T-helper 17 cell (primary cell): ENCODE measurements around the gene AK1. TPM values are rescaled to one million over a fixed set of nuclear protein-coding genes. Genes with fewer than 3 reads are reported as not detected.

Experiments used
- ATAC-seq: fragments of 150-1000 bp; cut with Tn5 transposase; 2 replicates; pipeline ENCODE4 v1.10.0; 2021; ENCODE audit warnings: mild to moderate bottlenecking, moderate library complexity
- DNase-seq, 3 donors: peaks; one replicate each; pipeline versions ENCODE4 v3.0.0 to v3.0.0-alpha.2; 2020 to 2021
- H3K9me3 ChIP-seq: one replicate; pipeline ENCODE4 v1.7.0; 2013; ENCODE audit warnings: low read length, mild to moderate bottlenecking; ENCODE audit not compliant: control insufficient read depth, poor library complexity, severe bottlenecking
- H3K27ac Mint-ChIP-seq: one replicate; pipeline ENCODE4 v1.8.0; 2022; ENCODE audit warnings: mild to moderate bottlenecking, moderate library complexity, mixed read lengths
- H3K27me3 Mint-ChIP-seq: one replicate; pipeline ENCODE4 v1.8.0; 2022; ENCODE audit warnings: mixed read lengths
- H3K36me3 Mint-ChIP-seq: one replicate; pipeline ENCODE4 v1.8.0; 2022; ENCODE audit warnings: low read depth, mixed read lengths
- H3K4me1 Mint-ChIP-seq: one replicate; pipeline ENCODE4 v1.8.0; 2022; ENCODE audit warnings: mild to moderate bottlenecking, mixed read lengths
- H3K4me3 Mint-ChIP-seq: one replicate; pipeline ENCODE4 v1.8.0; 2022; ENCODE audit warnings: mild to moderate bottlenecking, moderate library complexity, mixed read lengths
- total RNA-seq, 4 donors: library from RNA in 2 of 4; stranded (reverse) in 2 of 4; gene quantifications; one replicate each; pipeline ENCODE4 v1.2.3 and lab custom pipeline; 2022 to 2026

AK1 gene, protein sequence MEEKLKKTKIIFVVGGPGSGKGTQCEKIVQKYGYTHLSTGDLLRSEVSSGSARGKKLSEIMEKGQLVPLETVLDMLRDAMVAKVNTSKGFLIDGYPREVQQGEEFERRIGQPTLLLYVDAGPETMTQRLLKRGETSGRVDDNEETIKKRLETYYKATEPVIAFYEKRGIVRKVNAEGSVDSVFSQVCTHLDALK
- 10 to 100 TPM; 35.9 to 66.5 TPM for total RNA-seq
- total RNA-seq (lab: John Stamatoyannopoulos, UW) = 10.2 to 16.8 reads per million in 2 donors

GRCh38 chr9:127877566-127877998 lies at the start of gene AK1:
Gene AK1, minus strand, starts transcription at chr9:127877675. Its CDS starts 3,058 bp downstream, at chr9:127874617.
- DNase-seq (no peak), ATAC-seq (no peak)
- H3K9me3 ChIP-seq = no peaks in the 10 kb centered on the region
- peaks cover 3% of the 10 kb centered on the region for H3K4me1 Mint-ChIP-seq
- H3K27me3 Mint-ChIP-seq = peaks cover 10% of the 10 kb centered on the region
- H3K27ac Mint-ChIP-seq = peak within 1 kb of the TSS; percentile 9
- peak within 1 kb of the TSS; percentile 56 for H3K4me3 Mint-ChIP-seq
- peaks cover 2% of the 10 kb centered on the region for H3K36me3 Mint-ChIP-seq

- ATAC-seq (peak; percentile 1), DNase-seq (no peak)
- Mint-ChIP-seq H3K4me3 (peak overlapping the region; percentile 69), H3K36me3 (no peaks in the 10 kb centered on the region), H3K27me3 (peaks cover 6% of the 10 kb centered on the region), H3K4me1 (peaks cover 22% of the 10 kb centered on the region), H3K27ac (no peak overlapping the region)
- H3K9me3 ChIP-seq = no peaks in the 10 kb centered on the region
These were observed 49.4 kb upstream of the AK1 start for GRCh38 chr9:127926906-127927200.

- DNase-seq = no peak
- Mint-ChIP-seq H3K27ac (peak overlapping the region; percentile 75), H3K4me1 (peaks cover 22% of the 10 kb centered on the region), H3K4me3 (peak overlapping the region; percentile 69), H3K36me3 (no peaks in the 10 kb centered on the region), H3K27me3 (peaks cover 6% of the 10 kb centered on the region)
- ATAC-seq = no peak
- no peaks in the 10 kb centered on the region for H3K9me3 ChIP-seq
These were observed 48.8 kb upstream of the AK1 start for GRCh38 chr9:127925959-127926905.

GRCh38 chr9:127924736-127925444 lies 47.4 kb upstream of the AK1 start:
- no peak for DNase-seq
- Mint-ChIP-seq H3K27ac (peak overlapping the region; percentile 75), H3K36me3 (no peaks in the 10 kb centered on the region), H3K4me1 (peaks cover 14% of the 10 kb centered on the region), H3K4me3 (peak overlapping the region; percentile 47), H3K27me3 (peaks cover 6% of the 10 kb centered on the region)
- no peak for ATAC-seq
- H3K9me3 ChIP-seq = no peaks in the 10 kb centered on the region

GRCh38 chr9:127923771-127924170 lies 46.3 kb upstream of the AK1 start:
- Mint-ChIP-seq H3K4me3 (no peak overlapping the region), H3K27me3 (peaks cover 6% of the 10 kb centered on the region), H3K4me1 (peaks cover 16% of the 10 kb centered on the region), H3K36me3 (no peaks in the 10 kb centered on the region), H3K27ac (no peak overlapping the region)
- ATAC-seq = no peak
- no peak for DNase-seq
- H3K9me3 ChIP-seq = no peaks in the 10 kb centered on the region

DNA sequence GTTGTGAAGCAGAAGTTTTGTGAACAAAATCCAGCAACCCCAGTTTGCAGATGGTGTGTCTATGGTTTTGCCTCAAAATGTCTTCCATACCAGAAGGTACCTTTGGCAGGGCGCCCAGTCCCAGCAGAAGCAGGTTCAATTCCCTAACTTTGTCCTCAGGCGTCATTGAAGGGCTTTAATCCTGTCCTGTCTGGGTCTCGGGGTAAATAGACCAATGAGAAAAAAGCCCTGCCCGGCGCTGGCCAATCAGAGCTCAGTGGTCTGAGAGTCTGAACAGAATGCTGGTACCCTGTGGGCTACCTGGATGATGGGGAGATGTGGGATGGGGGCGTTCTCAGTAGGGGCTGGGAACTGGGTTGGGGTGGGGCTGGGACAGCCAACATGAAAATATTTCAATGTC lies 45.6 kb upstream of the AK1 start:
- DNase-seq = no peak
- no peaks in the 10 kb centered on the region for H3K36me3 Mint-ChIP-seq
- no peak overlapping the region for H3K4me3 Mint-ChIP-seq
- peaks cover 6% of the 10 kb centered on the region for H3K27me3 Mint-ChIP-seq
- no peak overlapping the region for H3K27ac Mint-ChIP-seq
- no peak for ATAC-seq
- peaks cover 19% of the 10 kb centered on the region for H3K4me1 Mint-ChIP-seq
- H3K9me3 ChIP-seq = no peaks in the 10 kb centered on the region

DNA sequence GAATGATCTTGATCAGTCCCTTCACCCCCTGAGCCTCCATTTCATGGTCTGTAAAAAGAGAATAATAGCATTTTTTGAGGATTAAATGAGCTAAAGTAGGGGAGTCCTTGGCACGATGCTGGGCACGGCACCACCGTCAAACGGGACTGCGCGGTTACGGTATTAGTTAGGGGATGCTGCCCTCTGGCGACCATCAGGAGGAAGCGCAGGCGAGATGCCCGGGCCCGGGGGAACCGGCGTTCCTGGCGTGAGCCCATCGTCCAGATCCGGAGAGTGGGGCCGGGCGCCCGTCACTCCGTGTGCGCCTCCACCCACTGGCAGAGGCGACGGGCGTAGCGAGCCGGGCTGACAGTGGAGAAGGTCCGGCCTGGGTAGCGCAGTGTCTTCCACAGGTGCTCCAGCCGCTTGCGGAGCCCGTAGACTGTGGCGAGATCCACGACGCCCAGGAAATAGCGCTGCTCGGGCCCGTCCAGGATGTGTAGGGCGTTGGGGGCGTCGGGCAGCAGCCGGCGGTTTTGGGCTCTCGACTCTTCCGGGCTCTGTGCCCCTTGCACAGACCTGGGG lies 44.2 kb upstream of the AK1 start:
- peak; percentile 46 for ATAC-seq
- no peaks in the 10 kb centered on the region for H3K9me3 ChIP-seq
- no peak overlapping the region for H3K27ac Mint-ChIP-seq
- peaks cover 22% of the 10 kb centered on the region for H3K4me1 Mint-ChIP-seq
- H3K4me3 Mint-ChIP-seq = peak overlapping the region; percentile 69
- DNase-seq = peak; percentile 64 to 73 (median 64)
- H3K27me3 Mint-ChIP-seq = peaks cover 6% of the 10 kb centered on the region
- H3K36me3 Mint-ChIP-seq = no peaks in the 10 kb centered on the region

GRCh38 chr9:127920794-127921193 lies 43.3 kb upstream of the AK1 start:
- Mint-ChIP-seq H3K27me3 (peaks cover 6% of the 10 kb centered on the region), H3K4me3 (no peak overlapping the region), H3K36me3 (no peaks in the 10 kb centered on the region), H3K4me1 (peaks cover 24% of the 10 kb centered on the region), H3K27ac (peak overlapping the region; percentile 43)
- DNase-seq = no peak
- ATAC-seq = no peak
- H3K9me3 ChIP-seq = no peaks in the 10 kb centered on the region

DNA sequence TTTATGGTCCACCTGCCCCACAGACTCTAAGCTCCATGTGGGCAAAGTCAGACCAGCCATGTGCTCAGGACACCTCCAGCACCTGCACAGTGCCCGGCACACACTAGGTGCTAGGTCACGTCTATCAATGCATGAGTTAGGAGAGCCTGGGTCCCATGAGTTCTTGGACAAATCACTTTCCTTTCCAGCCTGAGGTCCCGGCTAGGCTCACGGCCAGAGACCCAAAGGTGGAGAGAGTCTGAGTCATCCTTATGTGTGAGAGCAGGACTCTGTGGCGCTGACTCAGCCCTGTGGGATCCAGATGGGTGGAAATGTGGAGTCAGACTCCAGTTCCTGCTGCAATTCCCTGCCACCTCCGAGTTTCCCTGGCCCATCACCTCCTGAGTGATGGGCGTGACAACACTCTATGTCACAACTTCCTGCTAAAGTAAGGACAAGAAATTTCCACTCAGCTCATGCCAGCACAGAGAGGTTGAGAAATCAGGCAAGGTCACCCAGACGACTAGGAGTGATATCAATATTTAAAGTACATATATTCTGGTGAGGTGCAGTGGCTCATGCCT lies 41.9 kb upstream of the AK1 start:
- H3K27ac Mint-ChIP-seq = peak overlapping the region; percentile 81
- no peaks in the 10 kb centered on the region for H3K27me3 Mint-ChIP-seq
- peaks cover 27% of the 10 kb centered on the region for H3K4me1 Mint-ChIP-seq
- peak overlapping the region; percentile 31 for H3K4me3 Mint-ChIP-seq
- no peaks in the 10 kb centered on the region for H3K9me3 ChIP-seq
- H3K36me3 Mint-ChIP-seq = no peaks in the 10 kb centered on the region
- DNase-seq (no peak), ATAC-seq (no peak)

DNA sequence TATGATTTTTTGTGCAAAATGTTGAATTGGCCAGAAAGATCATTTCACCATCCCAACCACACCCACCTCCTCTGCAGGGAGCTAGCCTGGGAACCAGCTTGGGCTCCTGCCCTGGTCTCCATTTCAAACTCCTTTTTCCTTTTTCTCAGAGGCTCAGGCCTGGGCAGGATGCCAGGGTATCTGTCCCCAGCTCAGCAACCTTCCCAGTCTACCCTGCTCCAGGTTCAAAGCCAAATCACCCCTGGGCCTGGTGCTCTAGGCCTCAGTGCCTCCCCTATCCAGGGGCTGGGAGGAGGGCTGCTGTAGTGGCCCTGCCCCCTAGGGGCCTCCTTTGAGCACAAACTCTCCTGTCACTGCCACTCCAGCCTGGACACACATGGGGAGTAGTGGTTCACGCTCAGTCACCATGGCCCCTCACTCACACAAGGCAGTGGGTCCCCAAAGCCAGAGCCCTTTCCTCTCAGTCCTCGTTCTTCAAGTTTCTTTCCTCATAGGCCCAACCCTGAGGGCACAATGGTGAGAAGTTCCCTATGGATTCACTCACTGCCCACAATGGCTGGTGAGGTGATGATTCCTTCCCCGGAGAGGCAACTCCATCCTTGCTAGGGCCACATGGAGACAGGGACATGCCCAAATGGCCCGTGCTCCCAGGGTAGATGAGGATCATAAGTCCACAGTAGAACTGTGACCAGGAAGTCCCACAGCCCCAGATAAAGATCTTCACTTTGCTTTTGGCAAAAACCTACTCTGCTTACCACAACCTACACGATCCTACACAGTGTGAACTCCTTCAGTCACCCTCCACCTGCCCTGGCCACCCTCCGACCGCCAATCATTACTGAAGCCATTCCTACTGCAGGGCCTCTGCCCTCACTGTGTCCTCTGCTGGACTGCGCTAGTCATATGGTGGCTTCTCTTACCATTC lies 41.0 kb upstream of the AK1 start:
- Mint-ChIP-seq H3K36me3 (no peaks in the 10 kb centered on the region), H3K4me1 (peaks cover 27% of the 10 kb centered on the region), H3K27ac (peak overlapping the region; percentile 81), H3K4me3 (peak overlapping the region; percentile 59), H3K27me3 (no peaks in the 10 kb centered on the region)
- DNase-seq (no peak), ATAC-seq (no peak)
- no peaks in the 10 kb centered on the region for H3K9me3 ChIP-seq

DNA sequence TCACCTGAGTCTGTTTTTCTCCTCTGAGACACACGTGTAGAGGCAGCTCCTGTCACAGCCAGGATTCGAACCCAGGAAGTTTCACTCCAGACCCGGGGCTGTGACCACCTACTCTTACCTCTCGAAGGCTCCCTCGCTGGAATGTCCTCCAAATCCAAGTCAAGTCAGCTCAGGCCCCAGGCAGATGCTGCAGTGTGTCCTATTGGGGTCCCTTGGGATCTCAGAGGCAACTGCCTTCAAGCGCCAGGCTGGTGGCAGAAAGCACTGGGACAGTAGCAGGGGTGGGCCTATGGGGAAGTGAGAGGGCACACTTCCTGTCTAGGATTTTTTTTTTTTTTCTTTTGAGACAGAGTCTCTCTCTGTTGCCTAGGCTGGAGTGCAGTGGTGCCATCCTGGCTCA lies 40.1 kb upstream of the AK1 start:
- peaks cover 27% of the 10 kb centered on the region for H3K4me1 Mint-ChIP-seq
- no peaks in the 10 kb centered on the region for H3K36me3 Mint-ChIP-seq
- DNase-seq (no peak), ATAC-seq (no peak)
- H3K27ac Mint-ChIP-seq = peak overlapping the region; percentile 27
- no peaks in the 10 kb centered on the region for H3K9me3 ChIP-seq
- no peak overlapping the region for H3K4me3 Mint-ChIP-seq
- no peaks in the 10 kb centered on the region for H3K27me3 Mint-ChIP-seq
